ENCODE data around the gene PTH1R.

The PTH1R gene

GRCh38 chr3:46884427-46884826, 6.9 kb downstream of the PTH1R start:
- FAIRE-seq, result no peak

GRCh38 chr3:46884929-46885328, 7.4 kb downstream of the PTH1R start:
- FAIRE-seq, result no peak

GRCh38 chr3:46885612-46886011, 8.1 kb downstream of the PTH1R start:
- no peak for FAIRE-seq

- FAIRE-seq, result no peak
These were observed 10.5 kb downstream of the PTH1R start for GRCh38 chr3:46887980-46888494.

- FAIRE-seq, result no peak
These were observed 11.2 kb downstream of the PTH1R start for GRCh38 chr3:46888705-46889104.

- no peak for FAIRE-seq
These were observed 12.0 kb downstream of the PTH1R start for GRCh38 chr3:46889381-46890110.

- FAIRE-seq, result no peak
These were observed 12.6 kb downstream of the PTH1R start for GRCh38 chr3:46890132-46890531.

GRCh38 chr3:46891132-46891531, 13.6 kb downstream of the PTH1R start:
- no peak for FAIRE-seq

GRCh38 chr3:46892285-46893145, 15.0 kb downstream of the PTH1R start:
- no peak for FAIRE-seq

- no peak for FAIRE-seq
These were observed 15.7 kb downstream of the PTH1R start for GRCh38 chr3:46893146-46893748.

- FAIRE-seq, result no peak
These were observed 16.2 kb downstream of the PTH1R start for GRCh38 chr3:46893763-46894162.

- FAIRE-seq, result no peak
These were observed 16.7 kb downstream of the PTH1R start for GRCh38 chr3:46894256-46894655.

- FAIRE-seq, result no peak
These were observed 17.7 kb downstream of the PTH1R start for GRCh38 chr3:46895204-46895660.

GRCh38 chr3:46895761-46896160, 18.2 kb downstream of the PTH1R start:
- no peak for FAIRE-seq

- FAIRE-seq, result no peak
These were observed 18.9 kb downstream of the PTH1R start for GRCh38 chr3:46896386-46896785.

GRCh38 chr3:46897031-46897430, 19.5 kb downstream of the PTH1R start:
- no peak for FAIRE-seq

GRCh38 chr3:46897829-46898320, 20.4 kb downstream of the PTH1R start:
- no peak for FAIRE-seq

GRCh38 chr3:46898321-46899150, 21.0 kb downstream of the PTH1R start:
- no peak for FAIRE-seq

- FAIRE-seq, result no peak
These were observed 21.9 kb downstream of the PTH1R start for GRCh38 chr3:46899151-46900006.

- FAIRE-seq, result no peak
These were observed 22.4 kb downstream of the PTH1R start for GRCh38 chr3:46900007-46900292.

GRCh38 chr3:46900356-46900755, 22.8 kb downstream of the PTH1R start:
- no peak for FAIRE-seq

GRCh38 chr3:46901061-46901460, 23.5 kb downstream of the PTH1R start:
- no peak for FAIRE-seq
